GM11168 (cell line): ENCODE results near the gene PROC.

Source experiments
- in situ Hi-C: fragments of 300-500 bp; cut with MboI; formaldehyde crosslinking; loops from one replicate; pipeline ENCODE4 v1.12.0; 2022; ENCODE audit warnings: low sequenced_read_pairs; ENCODE audit not compliant: unreplicated experiment

PROC gene

GRCh38 chr2:127424598-127425520 lies 6.6 kb downstream of the PROC start:
- in situ Hi-C loops, result no loop called here

- in situ Hi-C loops, result no loop called here
Observed at GRCh38 chr2:127425540-127426490, 7.6 kb downstream of the PROC start.

- in situ Hi-C loops, result no loop called here
Observed at GRCh38 chr2:127426501-127427354, 8.5 kb downstream of the PROC start.

GRCh38 chr2:127427376-127428056 lies 9.3 kb downstream of the PROC start:
- in situ Hi-C loops, result no loop called here

- in situ Hi-C loops, result no loop called here
Observed at GRCh38 chr2:127428057-127428814, 10.0 kb downstream of the PROC start.

GRCh38 chr2:127428815-127429109 lies 10.5 kb downstream of the PROC start:
- in situ Hi-C loops, result no loop called here

GRCh38 chr2:127429291-127429690 lies 11.1 kb downstream of the PROC start:
- in situ Hi-C loops, result no loop called here

GRCh38 chr2:127429844-127430425 lies 11.7 kb downstream of the PROC start:
- in situ Hi-C loops, result no loop called here

- in situ Hi-C loops, result no loop called here
Observed at GRCh38 chr2:127431408-127432023, 13.3 kb downstream of the PROC start.

- in situ Hi-C loops, result no loop called here
Observed at GRCh38 chr2:127434515-127434914, 16.3 kb downstream of the PROC start.

GRCh38 chr2:127437056-127437455 lies 18.8 kb downstream of the PROC start:
- in situ Hi-C loops, result no loop called here

GRCh38 chr2:127437781-127438726 lies 19.8 kb downstream of the PROC start:
- in situ Hi-C loops, result no loop called here

GRCh38 chr2:127439343-127439742 lies 21.1 kb downstream of the PROC start:
- in situ Hi-C loops, result no loop called here

GRCh38 chr2:127448526-127448925 lies 30.3 kb downstream of the PROC start:
- in situ Hi-C loops, result no loop called here

GRCh38 chr2:127449414-127449813 lies 31.2 kb downstream of the PROC start:
- in situ Hi-C loops, result no loop called here

GRCh38 chr2:127449898-127450297 lies 31.7 kb downstream of the PROC start:
- in situ Hi-C loops, result no loop called here

- in situ Hi-C loops, result no loop called here
Observed at GRCh38 chr2:127451981-127452380, 33.8 kb downstream of the PROC start.
